HepG2 (cell line): ENCODE data around the gene CCDC170. TPM values are rescaled to one million over a fixed set of nuclear protein-coding genes. Genes with fewer than 3 reads are reported as not detected.
A peak's percentile ranks its signal among the peaks of the same experiment; 100 is the strongest.

Source experiments
- CEBPG ChIP-seq: IDR thresholded peaks from 2 replicates; pipeline ENCODE4 v1.6.1; 2016
- HDAC1 ChIP-seq: sonication (generic); formaldehyde crosslinking; IDR thresholded peaks from 2 replicates; pipeline ENCODE4 v1.5.1; 2020; ENCODE audit warnings: mild to moderate bottlenecking, missing genetic modification reagents
- KMT2B ChIP-seq: IDR thresholded peaks from 2 replicates; pipeline ENCODE4 v1.6.1; 2016; ENCODE audit warnings: missing genetic modification reagents, missing compliant biosample characterization
- MIER2 ChIP-seq: IDR thresholded peaks from 2 replicates; pipeline ENCODE4 v1.6.1; 2016; ENCODE audit warnings: missing biosample characterization, missing genetic modification reagents
- MXD4 ChIP-seq: IDR thresholded peaks from 2 replicates; pipeline ENCODE4 v1.6.1; 2016; ENCODE audit warnings: mild to moderate bottlenecking, missing biosample characterization, missing genetic modification reagents
- NR0B2 ChIP-seq: sonication (generic); formaldehyde crosslinking; IDR thresholded peaks from 2 replicates; pipeline ENCODE4 v1.4.0; 2020; ENCODE audit warnings: mild to moderate bottlenecking, missing genetic modification reagents
- PHF5A ChIP-seq: IDR thresholded peaks from one replicate; pipeline ENCODE4 v1.6.1; 2018; ENCODE audit warnings: low read depth, missing genetic modification reagents; ENCODE audit not compliant: unreplicated experiment
- RBM39 ChIP-seq: fragments of 200-400 bp; formaldehyde crosslinking; IDR thresholded peaks from one replicate; pipeline ENCODE4 v1.6.1; 2018; ENCODE audit warnings: antibody characterized with exemption, mild to moderate bottlenecking, low read depth, low read length; ENCODE audit not compliant: poor library complexity, severe bottlenecking
- RFXAP ChIP-seq: sonication (generic); formaldehyde crosslinking; IDR thresholded peaks from 2 replicates; pipeline ENCODE4 v1.4.0; 2020; ENCODE audit warnings: missing genetic modification reagents, borderline replicate concordance
- SMYD3 ChIP-seq: sonication (generic); formaldehyde crosslinking; IDR thresholded peaks from 2 replicates; pipeline ENCODE4 v1.8.1; 2023; ENCODE audit warnings: mild to moderate bottlenecking, missing genetic modification reagents
- SOX13 ChIP-seq, 3 experiments: fragments of 450-650 bp in 1 of 3; sonication (generic) in 1 of 3; formaldehyde crosslinking in 1 of 3; IDR thresholded peaks in 2 of 3; conservative IDR thresholded peaks in 1 of 3; 2 replicates each; pipeline versions ENCODE4 v1.5.0 to v1.6.1; 2016 to 2020; ENCODE audit warnings: antibody characterized with exemption in 1 of 3, mild to moderate bottlenecking in 1 of 3, missing compliant biosample characterization in 1 of 3, missing genetic modification reagents in 1 of 3, moderate library complexity in 1 of 3
- SP1 ChIP-seq, 2 experiments: fragments of 450-650 bp in 1 of 2; sonication (generic) in 1 of 2; formaldehyde crosslinking in 1 of 2; IDR thresholded peaks; 2 replicates each; pipeline versions ENCODE4 v1.4.0 to v1.6.1; 2016 to 2020; ENCODE audit warnings: missing genetic modification reagents in 1 of 2
- ZFP62 ChIP-seq: sonication (generic); formaldehyde crosslinking; IDR thresholded peaks from 2 replicates; pipeline ENCODE4 v1.4.0; 2020; ENCODE audit warnings: missing genetic modification reagents
- ZMYM3 ChIP-seq: sonication (generic); formaldehyde crosslinking; IDR thresholded peaks from 2 replicates; pipeline ENCODE4 v1.5.1; 2020; ENCODE audit warnings: mild to moderate bottlenecking, missing genetic modification reagents
- ZNF20 ChIP-seq: sonication (generic); formaldehyde crosslinking; IDR thresholded peaks from 2 replicates; pipeline ENCODE4 v1.4.0; 2020; ENCODE audit warnings: mild to moderate bottlenecking, moderate library complexity, missing genetic modification reagents
- ZNF33B ChIP-seq: sonication (generic); formaldehyde crosslinking; IDR thresholded peaks from 2 replicates; pipeline ENCODE4 v1.5.1; 2020; ENCODE audit warnings: mild to moderate bottlenecking, missing genetic modification reagents
- ZNF501 ChIP-seq: sonication (generic); formaldehyde crosslinking; IDR thresholded peaks from 2 replicates; pipeline ENCODE4 v1.5.1; 2020; ENCODE audit warnings: mild to moderate bottlenecking, moderate library complexity, missing genetic modification reagents
- ZNF550 ChIP-seq: sonication (generic); formaldehyde crosslinking; IDR thresholded peaks from 2 replicates; pipeline ENCODE4 v1.4.0; 2020; ENCODE audit warnings: mild to moderate bottlenecking, missing genetic modification reagents, borderline replicate concordance
- ZNF572 ChIP-seq: sonication (generic); formaldehyde crosslinking; IDR thresholded peaks from 2 replicates; pipeline ENCODE4 v1.5.1; 2020; ENCODE audit warnings: mild to moderate bottlenecking, missing genetic modification reagents
- polyA plus RNA-seq, 8 experiments: library from polyadenylated mRNA; depleted of rRNA in 3 of 8; stranded (reverse) in 7 of 8; unstranded in 1 of 8; fragments of >200 nt; fragmentation: Illumina TruSeq in 4 of 8; extraction: Trizol in 4 of 8; gene quantifications; 2 replicates each; pipeline versions ENCODE4 v1.2.1 to v1.2.3, GENCODE V29; 2011 to 2016; ENCODE audit warnings: low read depth in 4 of 8, missing spikeins in 1 of 8, mixed read lengths in 1 of 8; ENCODE audit not compliant: insufficient read depth in 1 of 8
- total RNA-seq, 5 experiments: library from RNA; depleted of rRNA; stranded (reverse); fragments of >200 nt; fragmentation: Illumina TruSeq; extraction: Trizol; gene quantifications; 2 replicates each; pipeline ENCODE4 v1.2.3, GENCODE V29; 2016; ENCODE audit warnings: low read depth in 1 of 5
- TF ChIP-seq, protein P1 (sequence below): sonication (generic); formaldehyde crosslinking; IDR thresholded peaks from 2 replicates; pipeline ENCODE4 v1.4.0; 2020; ENCODE audit warnings: missing genetic modification reagents, low read depth, mild to moderate bottlenecking, borderline replicate concordance
- TF ChIP-seq, protein P2 (sequence below): sonication (generic); formaldehyde crosslinking; IDR thresholded peaks from 2 replicates; pipeline ENCODE4 v1.9.0; 2021; ENCODE audit warnings: missing genetic modification reagents, mild to moderate bottlenecking, borderline replicate concordance
- TF ChIP-seq, protein P3 (sequence below): sonication (generic); formaldehyde crosslinking; IDR thresholded peaks from 2 replicates; pipeline ENCODE4 v1.9.0; 2021; ENCODE audit warnings: missing genetic modification reagents, borderline replicate concordance
- TF ChIP-seq, protein P4 (sequence below): sonication (generic); formaldehyde crosslinking; IDR thresholded peaks from 2 replicates; pipeline ENCODE4 v1.4.0; 2020; ENCODE audit warnings: missing genetic modification reagents, borderline replicate concordance

The CCDC170 gene
- total and polyA plus RNA-seq, 2 of the 13 experiments (the other 11 are each of a cell fraction or from before 2014, with no cell fraction given) = 0.90 to 5.1 TPM

GRCh38 chr6:151494235-151494935 lies 568 bp downstream of the CCDC170 start (continued):
- TF ChIP-seq, protein P1, sequence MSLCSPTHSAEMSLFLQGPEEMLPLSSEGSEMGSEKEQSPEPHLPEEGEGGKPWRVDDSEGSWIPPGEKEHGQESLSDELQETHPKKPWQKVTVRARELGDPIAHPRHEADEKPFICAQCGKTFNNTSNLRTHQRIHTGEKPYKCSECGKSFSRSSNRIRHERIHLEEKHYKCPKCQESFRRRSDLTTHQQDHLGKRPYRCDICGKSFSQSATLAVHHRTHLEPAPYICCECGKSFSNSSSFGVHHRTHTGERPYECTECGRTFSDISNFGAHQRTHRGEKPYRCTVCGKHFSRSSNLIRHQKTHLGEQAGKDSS (CRISPR knock-in tag) = no peak
- no peak for TF ChIP-seq SP1 (IDR thresholded peaks at IDR 0.05)
- TF ChIP-seq SP1 (CRISPR knock-in tag; IDR thresholded peaks at IDR 0.05) = no peak
- peak; percentile 34; the same call in 1 of the 2 replicates for TF ChIP-seq NR0B2 (CRISPR knock-in tag)
- TF ChIP-seq ZNF20 (CRISPR knock-in tag) = no peak
- TF ChIP-seq, protein P2, sequence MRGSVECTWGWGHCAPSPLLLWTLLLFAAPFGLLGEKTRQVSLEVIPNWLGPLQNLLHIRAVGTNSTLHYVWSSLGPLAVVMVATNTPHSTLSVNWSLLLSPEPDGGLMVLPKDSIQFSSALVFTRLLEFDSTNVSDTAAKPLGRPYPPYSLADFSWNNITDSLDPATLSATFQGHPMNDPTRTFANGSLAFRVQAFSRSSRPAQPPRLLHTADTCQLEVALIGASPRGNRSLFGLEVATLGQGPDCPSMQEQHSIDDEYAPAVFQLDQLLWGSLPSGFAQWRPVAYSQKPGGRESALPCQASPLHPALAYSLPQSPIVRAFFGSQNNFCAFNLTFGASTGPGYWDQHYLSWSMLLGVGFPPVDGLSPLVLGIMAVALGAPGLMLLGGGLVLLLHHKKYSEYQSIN (CRISPR knock-in tag) = no peak
- TF ChIP-seq RFXAP (CRISPR knock-in tag) = no peak
- no peak for TF ChIP-seq ZNF550 (CRISPR knock-in tag)
- TF ChIP-seq ZMYM3 (CRISPR knock-in tag) = no peak; the same call in 1 of the 2 replicates
- TF ChIP-seq, protein P3, sequence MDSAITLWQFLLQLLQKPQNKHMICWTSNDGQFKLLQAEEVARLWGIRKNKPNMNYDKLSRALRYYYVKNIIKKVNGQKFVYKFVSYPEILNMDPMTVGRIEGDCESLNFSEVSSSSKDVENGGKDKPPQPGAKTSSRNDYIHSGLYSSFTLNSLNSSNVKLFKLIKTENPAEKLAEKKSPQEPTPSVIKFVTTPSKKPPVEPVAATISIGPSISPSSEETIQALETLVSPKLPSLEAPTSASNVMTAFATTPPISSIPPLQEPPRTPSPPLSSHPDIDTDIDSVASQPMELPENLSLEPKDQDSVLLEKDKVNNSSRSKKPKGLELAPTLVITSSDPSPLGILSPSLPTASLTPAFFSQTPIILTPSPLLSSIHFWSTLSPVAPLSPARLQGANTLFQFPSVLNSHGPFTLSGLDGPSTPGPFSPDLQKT (CRISPR knock-in tag) = no peak
- peak; percentile 59 for TF ChIP-seq RBM39
- TF ChIP-seq ZNF33B (CRISPR knock-in tag) = no peak
- TF ChIP-seq ZFP62 (CRISPR knock-in tag) = no peak
- TF ChIP-seq PHF5A (CRISPR knock-in tag) = no peak
- TF ChIP-seq SOX13 (IDR thresholded peaks at IDR 0.05) = no peak
- no peak for TF ChIP-seq SOX13 (CRISPR knock-in tag; conservative IDR thresholded peaks at IDR 0.05 in 1 of 2, IDR thresholded peaks at IDR 0.05 in 1 of 2)
- TF ChIP-seq, protein P4, sequence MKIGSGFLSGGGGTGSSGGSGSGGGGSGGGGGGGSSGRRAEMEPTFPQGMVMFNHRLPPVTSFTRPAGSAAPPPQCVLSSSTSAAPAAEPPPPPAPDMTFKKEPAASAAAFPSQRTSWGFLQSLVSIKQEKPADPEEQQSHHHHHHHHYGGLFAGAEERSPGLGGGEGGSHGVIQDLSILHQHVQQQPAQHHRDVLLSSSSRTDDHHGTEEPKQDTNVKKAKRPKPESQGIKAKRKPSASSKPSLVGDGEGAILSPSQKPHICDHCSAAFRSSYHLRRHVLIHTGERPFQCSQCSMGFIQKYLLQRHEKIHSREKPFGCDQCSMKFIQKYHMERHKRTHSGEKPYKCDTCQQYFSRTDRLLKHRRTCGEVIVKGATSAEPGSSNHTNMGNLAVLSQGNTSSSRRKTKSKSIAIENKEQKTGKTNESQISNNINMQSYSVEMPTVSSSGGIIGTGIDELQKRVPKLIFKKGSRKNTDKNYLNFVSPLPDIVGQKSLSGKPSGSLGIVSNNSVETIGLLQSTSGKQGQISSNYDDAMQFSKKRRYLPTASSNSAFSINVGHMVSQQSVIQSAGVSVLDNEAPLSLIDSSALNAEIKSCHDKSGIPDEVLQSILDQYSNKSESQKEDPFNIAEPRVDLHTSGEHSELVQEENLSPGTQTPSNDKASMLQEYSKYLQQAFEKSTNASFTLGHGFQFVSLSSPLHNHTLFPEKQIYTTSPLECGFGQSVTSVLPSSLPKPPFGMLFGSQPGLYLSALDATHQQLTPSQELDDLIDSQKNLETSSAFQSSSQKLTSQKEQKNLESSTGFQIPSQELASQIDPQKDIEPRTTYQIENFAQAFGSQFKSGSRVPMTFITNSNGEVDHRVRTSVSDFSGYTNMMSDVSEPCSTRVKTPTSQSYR (CRISPR knock-in tag) = no peak
- peak; percentile 37; the same call in 1 of the 2 replicates for TF ChIP-seq KMT2B (CRISPR knock-in tag)
- TF ChIP-seq HDAC1 (CRISPR knock-in tag) = peak; percentile 65; the same call in 1 of the 2 replicates
- TF ChIP-seq MXD4 (CRISPR knock-in tag) = no peak
- TF ChIP-seq MIER2 (CRISPR knock-in tag) = no peak
- no peak; the same call in 1 of the 2 replicates for TF ChIP-seq ZNF501 (CRISPR knock-in tag)
- TF ChIP-seq CEBPG (CRISPR knock-in tag) = no peak
- peak; percentile 83; the same call in 1 of the 2 replicates for TF ChIP-seq SMYD3 (CRISPR knock-in tag)
- no peak for TF ChIP-seq ZNF572 (CRISPR knock-in tag)
